Endothelial cell of umbilical vein (primary cell): Measurements from ENCODE around the gene KLRK1. TPM values are rescaled to one million over a fixed set of nuclear protein-coding genes. Genes with fewer than 3 reads are reported as not detected.

Experiments used
- BruUV-seq: library from RNA; stranded (reverse); fragments of 400-500 nt; replicated peaks from 2 replicates; lab custom pipeline; 2021; lab: Mats Ljungman, UMichigan
- CTCF ChIA-PET: fragments of 300-600, 350-600 bp; sonication (Branson Sonifier 250); formaldehyde crosslinking; loops from one replicate; lab custom pipeline; 2021; ENCODE audit warnings: antibody characterized with exemption, inconsistent platforms; lab: Charles Lee
- POLR2A ChIA-PET: fragments of 300-600, 350-600 bp; sonication (Branson Sonifier 250); formaldehyde crosslinking; loops from one replicate; lab custom pipeline; 2021; ENCODE audit warnings: antibody characterized with exemption, inconsistent platforms; lab: Charles Lee
- DNase-seq: peaks from one replicate; pipeline ENCODE4 v3.0.0-alpha.2; 2011; ENCODE audit warnings: low read depth, low spot score
- FAIRE-seq: peaks from 2 replicates; lab custom pipeline; 2011; peaks lifted over from hg19 to GRCh38; lab: Jason Lieb, UNC
- H2AFZ ChIP-seq: 2 replicates; pipeline ENCODE4 v1.6.0; 2012; ENCODE audit warnings: low read depth, low read length, control low read depth, inconsistent platforms
- H3K27ac ChIP-seq: 2 replicates; pipeline ENCODE4 v1.5.1; 2011; ENCODE audit warnings: low read depth, mild to moderate bottlenecking, control low read depth, low read length, moderate library complexity; ENCODE audit not compliant: insufficient read depth
- H3K27me3 ChIP-seq, 2 experiments: 2 replicates each; pipeline versions ENCODE4 v1.6.0 to v1.6.1; 2011; ENCODE audit warnings: low read length in 2 of 2, mixed read lengths in 1 of 2; ENCODE audit not compliant: control insufficient read depth in 2 of 2, insufficient read depth in 2 of 2
- H3K36me3 ChIP-seq, 2 experiments: 2 replicates in 1 of 2; 3 replicates in 1 of 2; pipeline ENCODE4 v1.5.1; 2011; ENCODE audit warnings: low read length in 2 of 2, mild to moderate bottlenecking in 1 of 2, moderate library complexity in 1 of 2; ENCODE audit not compliant: control insufficient read depth in 2 of 2, insufficient read depth in 2 of 2; ENCODE audit errors: extremely low read depth in 1 of 2
- H3K4me1 ChIP-seq: 3 replicates; pipeline ENCODE4 v1.5.1; 2011; ENCODE audit warnings: mild to moderate bottlenecking, low read length; ENCODE audit not compliant: control insufficient read depth, insufficient read depth; ENCODE audit errors: extremely low read depth
- H3K4me2 ChIP-seq: 2 replicates; pipeline ENCODE4 v1.6.1; 2011; ENCODE audit warnings: low read length, control low read depth, mixed read lengths; ENCODE audit not compliant: insufficient read depth
- H3K4me3 ChIP-seq, 3 experiments: fragments of 200-600 bp in 1 of 3; sonication (generic), shearing (Covaris generic) in 1 of 3; replicated peaks in 1 of 3; 2 replicates each; pipeline ENCODE4 v1.5.1; 2011 to 2016; ENCODE audit warnings: control low read depth in 3 of 3, low read length in 3 of 3, mild to moderate bottlenecking in 2 of 3, inconsistent platforms in 1 of 3, low read depth in 1 of 3, moderate library complexity in 1 of 3; ENCODE audit not compliant: insufficient read depth in 1 of 3
- H3K79me2 ChIP-seq: 2 replicates; pipeline ENCODE4 v1.6.0; 2012; ENCODE audit warnings: low read length, inconsistent platforms; ENCODE audit not compliant: control insufficient read depth, insufficient read depth
- H3K9ac ChIP-seq: replicated peaks from 2 replicates; pipeline ENCODE3; 2011; ENCODE audit warnings: low read length, control low read depth; ENCODE audit not compliant: insufficient read depth; ENCODE audit errors: extremely low read depth
- H3K9me1 ChIP-seq: replicated peaks from 3 replicates; pipeline ENCODE4 v1.6.0; 2011; ENCODE audit warnings: mild to moderate bottlenecking, low read length; ENCODE audit not compliant: control insufficient read depth, insufficient read depth; ENCODE audit errors: extremely low read depth
- H3K9me3 ChIP-seq: replicated peaks from 2 replicates; pipeline ENCODE4 v1.5.1; 2012; ENCODE audit warnings: low read length, inconsistent platforms; ENCODE audit not compliant: control insufficient read depth, insufficient read depth
- H4K20me1 ChIP-seq: replicated peaks from 2 replicates; pipeline ENCODE3; 2011; ENCODE audit warnings: mild to moderate bottlenecking, low read length; ENCODE audit not compliant: control insufficient read depth, insufficient read depth; ENCODE audit errors: extremely low read depth
- CTCF ChIP-seq, 2 donors: IDR thresholded peaks; 1 replicate in 1 of 2; 2 replicates in 1 of 2; pipeline ENCODE4 v1.5.1; 2011; ENCODE audit warnings: low read length in 2 of 2, mild to moderate bottlenecking in 2 of 2, moderate library complexity in 2 of 2, control low read depth in 1 of 2, inconsistent platforms in 1 of 2, low read depth in 1 of 2; ENCODE audit not compliant: insufficient read depth in 1 of 2; ENCODE audit errors: extremely low read depth in 1 of 2
- EZH2 ChIP-seq: IDR thresholded peaks from 2 replicates; pipeline ENCODE4 v1.6.1; 2012; ENCODE audit warnings: borderline replicate concordance, low read depth, mild to moderate bottlenecking, moderate library complexity, low read length, inconsistent platforms; ENCODE audit not compliant: severe bottlenecking
- FOS ChIP-seq: IDR thresholded peaks from 2 replicates; pipeline ENCODE4 v1.6.1; 2011; ENCODE audit warnings: mild to moderate bottlenecking, low read length, moderate library complexity, borderline replicate concordance; ENCODE audit not compliant: insufficient read depth
- GATA2 ChIP-seq: IDR thresholded peaks from 2 replicates; pipeline ENCODE4 v1.7.0; 2011; ENCODE audit warnings: low read depth, mild to moderate bottlenecking, moderate library complexity, mixed read lengths, low read length; ENCODE audit not compliant: insufficient read length, insufficient read depth
- JUN ChIP-seq: IDR thresholded peaks from 2 replicates; pipeline ENCODE4 v1.6.1; 2011; ENCODE audit warnings: borderline replicate concordance, low read depth; ENCODE audit not compliant: insufficient read length, insufficient read depth
- MYC ChIP-seq: IDR thresholded peaks from one replicate; pipeline ENCODE4 v1.6.1; 2011; ENCODE audit warnings: mild to moderate bottlenecking, low read depth, low read length
- POLR2A ChIP-seq: IDR thresholded peaks from 2 replicates; pipeline ENCODE4 v1.6.1; 2012; ENCODE audit warnings: low read depth, mild to moderate bottlenecking, control low read depth, low read length
- POLR2AphosphoS5 ChIP-seq: IDR thresholded peaks from 2 replicates; pipeline ENCODE4 v1.6.1; 2012; ENCODE audit warnings: low read depth, mild to moderate bottlenecking, control low read depth, low read length, moderate library complexity; ENCODE audit not compliant: insufficient read depth
- dilution Hi-C: fragments of 300-500 bp; cut with MboI; formaldehyde crosslinking; loops from one replicate; pipeline ENCODE4 v1.15.0; 2019; ENCODE audit warnings: low sequenced_read_pairs; ENCODE audit not compliant: extremely low pct_ligation_motif_present
- intact Hi-C: fragments of 100-400 bp; cut with micrococcal nuclease; formaldehyde crosslinking; loops from one replicate; pipeline ENCODE4 v1.10.0; 2022
- polyA plus RNA-seq, 4 experiments: library from polyadenylated mRNA; depleted of rRNA in 3 of 4; stranded (reverse) in 3 of 4; unstranded in 1 of 4; fragments of >200 nt; gene quantifications; 2 replicates each; pipeline versions ENCODE4 v1.2.1 to v1.2.3, GENCODE V29; 2011 to 2012; ENCODE audit warnings: missing spikeins in 1 of 4
- total RNA-seq: library from RNA; stranded (reverse); gene quantifications from 2 replicates; pipeline ENCODE4 v1.2.3, GENCODE V29; 2021

Gene KLRK1
- total and polyA plus RNA-seq, 2 donors (not counting 3 experiments of a cell fraction or from before 2014, with no cell fraction given): not detected

GRCh38 chr12:10400829-10401228 is 11.0 kb upstream of the KLRK1 start:
- dilution Hi-C loops: no loop called here
- no peaks in the 10 kb centered on the region for H3K27me3 ChIP-seq
- no peak overlapping the region for H3K9ac ChIP-seq
- no peak overlapping the region for H3K27ac ChIP-seq
- H3K4me3 ChIP-seq: no peak overlapping the region
- no TSS peak for BruUV-seq
- DNase-seq: no peak
- TF ChIP-seq JUN (no peak), CTCF (IDR thresholded peaks at IDR 0.05; ENCODE audit: extremely low read depth in 1 of 2, insufficient read depth in 1 of 2, low read depth in 1 of 2, low read length in 2 of 2) (no peak), POLR2A (no peak), FOS (no peak), POLR2AphosphoS5 (no peak), MYC (no peak), GATA2 (no peak), EZH2 (no peak)
- no peak for FAIRE-seq
- CTCF ChIA-PET: no interaction called here
- H3K4me2 ChIP-seq: no peak overlapping the region
- POLR2A ChIA-PET: no interaction called here
- no peak overlapping the region for H2AFZ ChIP-seq
- intact Hi-C loops: no loop called here
- H3K9me3 ChIP-seq: no peaks in the 10 kb centered on the region
- H4K20me1 ChIP-seq: no peaks in the 10 kb centered on the region
- no peaks in the 10 kb centered on the region for H3K36me3 ChIP-seq
- no peaks in the 10 kb centered on the region for H3K4me1 ChIP-seq
- no peaks in the 10 kb centered on the region for H3K9me1 ChIP-seq
- no peaks in the 10 kb centered on the region for H3K79me2 ChIP-seq
